Panc1 (cell line): Measurements from ENCODE around the gene GLRA3.

Experiments
- CTCF ChIP-seq: fragments of 450-650 bp; IDR thresholded peaks from 2 replicates; pipeline ENCODE4 v1.5.1; 2017; ENCODE audit warnings: mild to moderate bottlenecking
- POLR2AphosphoS5 ChIP-seq: IDR thresholded peaks from 2 replicates; pipeline ENCODE4 v1.6.1; 2012; ENCODE audit warnings: mild to moderate bottlenecking, low read depth, low read length, moderate library complexity
- REST ChIP-seq, 2 experiments: IDR thresholded peaks; 2 replicates each; pipeline ENCODE4 v1.6.1; 2011 to 2012; ENCODE audit warnings: low read depth in 2 of 2, control low read depth in 1 of 2, low read length in 1 of 2, mild to moderate bottlenecking in 1 of 2, moderate library complexity in 1 of 2; ENCODE audit not compliant: insufficient read depth in 1 of 2
- TCF7L2 ChIP-seq: IDR thresholded peaks from 2 replicates; pipeline ENCODE4 v1.6.1; 2011; ENCODE audit warnings: mild to moderate bottlenecking, low read depth, low read length, inconsistent platforms

GRCh38 chr4:174834477-174834876 lies 5.4 kb upstream of the GLRA3 start:
- TF ChIP-seq CTCF (no peak), REST (IDR thresholded peaks at IDR 0.05; ENCODE audit: insufficient read depth in 1 of 2, low read depth in 2 of 2, low read length in 1 of 2) (no peak), POLR2AphosphoS5 (no peak), TCF7L2 (no peak)
